Superior temporal gyrus (tissue), 1 donor: ENCODE data around the gene IL22RA1.

Source experiments
- DNase-seq: peaks from one replicate; pipeline ENCODE4 v3.0.0-alpha.2; 2016; ENCODE audit errors: extremely low spot score

Gene IL22RA1

GRCh38 chr1:24098102-24098501 is 44.8 kb downstream of the IL22RA1 start:
- DNase-seq: no peak

DNA sequence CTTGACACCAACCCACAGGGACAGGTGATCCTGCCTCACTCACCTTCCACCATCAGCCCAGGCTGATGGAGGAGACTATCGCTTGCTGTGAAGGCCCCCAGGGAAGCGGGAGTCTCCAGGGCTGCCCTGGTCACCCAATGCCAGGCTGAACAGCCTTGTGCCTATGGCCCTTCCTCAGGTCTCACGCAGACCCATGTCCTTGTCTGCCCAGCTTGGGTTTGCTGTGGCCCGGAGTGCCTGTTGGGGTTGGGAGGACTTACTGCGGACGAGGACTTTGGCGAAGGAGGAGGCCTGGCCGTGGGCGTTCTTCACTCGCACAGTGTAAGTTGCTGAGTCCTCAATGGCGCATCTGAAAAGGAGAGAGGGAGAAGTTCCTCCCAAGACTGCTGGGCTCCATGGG is 45.3 kb downstream of the IL22RA1 start:
- DNase-seq: no peak

GRCh38 chr1:24096739-24097103 is 46.2 kb downstream of the IL22RA1 start:
- no peak for DNase-seq

DNA sequence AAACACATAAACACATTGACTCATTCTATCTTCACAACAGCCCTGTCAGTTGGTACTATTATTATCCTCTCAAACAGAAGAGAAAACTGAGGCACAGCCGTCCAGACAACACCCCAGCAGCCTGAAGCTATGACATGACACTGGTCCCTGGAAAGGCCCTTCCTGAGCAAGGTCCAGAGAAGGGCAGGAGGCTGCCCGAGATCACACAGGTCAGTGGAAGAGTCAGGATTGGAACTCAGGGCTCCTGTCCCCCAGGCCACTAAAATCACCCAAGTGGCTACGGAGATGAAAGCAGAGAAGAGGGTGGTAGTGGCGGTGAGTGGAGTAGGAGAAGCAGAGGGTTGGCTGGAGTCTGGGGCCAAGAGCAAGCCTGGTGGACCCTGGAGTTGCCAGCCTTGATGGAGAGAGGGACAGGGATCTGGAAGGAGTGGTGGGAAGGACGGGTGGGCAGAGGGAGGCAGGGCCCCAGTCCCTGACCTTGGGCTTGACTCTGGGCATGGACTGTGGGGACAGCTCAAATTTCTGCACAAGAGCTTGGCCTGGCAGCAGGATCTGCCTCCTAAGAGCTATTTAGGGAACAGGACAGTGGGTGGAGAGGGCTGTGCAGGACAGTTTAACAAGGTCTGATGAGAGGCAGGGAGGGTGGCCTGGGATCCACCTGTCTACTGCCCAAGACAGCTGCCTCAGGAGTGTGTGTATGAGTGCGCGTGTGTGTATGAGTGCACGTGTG is 46.8 kb downstream of the IL22RA1 start:
- no peak for DNase-seq

DNA sequence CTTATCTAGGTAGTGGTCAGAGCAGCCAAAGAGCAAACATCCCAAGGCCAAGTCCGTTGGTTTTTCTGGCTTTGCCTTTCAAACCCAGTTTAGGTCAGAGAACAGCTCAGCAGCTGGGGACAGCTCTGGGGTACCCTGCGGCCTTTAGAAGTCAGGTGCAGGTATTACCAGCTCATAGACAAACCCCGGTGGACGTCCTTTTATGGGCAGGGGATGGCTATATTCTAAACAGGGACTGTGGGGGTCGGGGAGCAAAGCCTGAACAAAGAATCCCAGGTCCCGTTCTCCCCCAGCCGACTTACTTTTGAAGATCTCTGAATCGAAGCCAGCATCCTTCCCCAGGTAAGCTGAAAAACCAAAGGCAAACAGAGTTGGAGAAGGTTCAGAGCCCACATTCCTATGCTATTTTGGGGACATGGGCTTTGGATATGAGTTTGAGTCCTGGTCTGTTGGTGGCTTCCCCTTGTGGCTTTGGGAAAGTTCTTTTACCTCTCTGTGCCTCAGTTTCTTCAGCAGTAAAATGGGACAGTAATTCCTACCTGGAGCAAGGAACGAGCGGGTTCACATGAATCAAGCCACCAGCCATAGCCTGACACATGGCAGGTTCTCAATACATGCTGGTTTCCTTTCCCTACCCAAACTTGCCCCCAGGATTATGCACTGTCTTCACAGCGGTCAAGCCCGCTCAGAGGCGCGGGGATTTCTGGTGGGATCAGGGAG is 47.6 kb downstream of the IL22RA1 start:
- no peak for DNase-seq

DNA sequence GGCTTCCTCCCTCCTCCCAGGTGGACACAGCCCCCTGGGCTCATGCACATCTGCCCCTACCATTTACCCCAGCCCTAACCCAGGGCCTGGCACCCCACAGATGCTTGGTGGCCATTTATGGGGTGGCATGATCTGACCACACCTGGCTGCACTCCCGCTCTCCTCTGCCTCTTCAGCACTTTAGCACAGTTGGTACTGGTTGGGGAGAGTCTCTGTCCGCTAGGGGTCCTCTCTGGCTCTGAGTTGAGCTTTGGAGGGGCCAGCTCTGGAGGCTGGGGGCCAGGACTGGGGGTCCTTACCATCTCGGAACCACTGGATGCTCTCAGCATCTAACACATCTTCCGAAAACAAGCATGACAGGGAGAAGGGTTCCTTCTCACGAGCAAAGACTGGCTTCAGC is 48.4 kb downstream of the IL22RA1 start:
- DNase-seq: no peak

GRCh38 chr1:24093732-24094131 is 49.2 kb downstream of the IL22RA1 start:
- no peak for DNase-seq

GRCh38 chr1:24092979-24093378 is 50.0 kb downstream of the IL22RA1 start:
- no peak for DNase-seq

- DNase-seq: no peak
These were observed 50.9 kb downstream of the IL22RA1 start for GRCh38 chr1:24091971-24092482.

GRCh38 chr1:24090736-24091135 is 52.2 kb downstream of the IL22RA1 start:
- no peak for DNase-seq

DNA sequence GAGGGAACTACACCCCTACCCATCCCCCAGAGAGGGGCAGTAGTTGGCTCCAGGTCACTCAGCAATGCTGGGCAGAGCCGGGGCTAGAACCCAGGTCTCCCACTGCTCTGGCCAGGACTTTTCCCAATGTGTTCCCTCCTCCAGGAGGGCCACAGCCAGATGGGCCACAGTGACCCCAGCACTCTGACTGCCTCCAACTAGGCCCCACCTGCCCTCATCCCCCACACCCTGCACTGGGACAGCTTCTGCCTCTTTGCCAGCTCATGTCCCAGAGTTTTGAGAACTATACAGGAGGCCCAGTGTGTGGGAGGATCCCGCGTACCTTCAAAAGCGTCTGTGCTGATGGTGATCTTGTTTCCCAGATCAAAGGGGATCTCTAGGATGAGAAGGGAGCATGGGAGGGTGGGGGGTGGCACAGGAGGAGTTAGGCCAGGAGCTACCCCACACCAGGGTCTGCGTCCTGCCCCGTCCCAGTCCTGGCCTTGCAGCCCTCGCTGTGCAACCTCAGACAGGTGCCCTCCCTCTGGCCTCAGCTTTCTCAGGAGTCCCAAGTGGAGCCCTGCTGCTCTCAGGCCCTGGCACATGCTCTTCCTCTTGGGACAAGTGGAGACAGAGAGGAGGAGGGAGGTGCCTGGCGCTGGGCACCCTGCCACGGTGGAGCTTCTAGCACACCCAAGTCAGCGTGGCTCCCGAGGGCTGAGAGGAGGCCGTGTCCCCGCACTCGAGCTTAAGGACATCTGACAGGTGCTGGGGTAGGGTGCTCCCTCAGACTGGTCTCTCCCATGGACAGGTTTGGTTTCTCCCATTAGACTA is 53.0 kb downstream of the IL22RA1 start:
- DNase-seq: no peak

DNA sequence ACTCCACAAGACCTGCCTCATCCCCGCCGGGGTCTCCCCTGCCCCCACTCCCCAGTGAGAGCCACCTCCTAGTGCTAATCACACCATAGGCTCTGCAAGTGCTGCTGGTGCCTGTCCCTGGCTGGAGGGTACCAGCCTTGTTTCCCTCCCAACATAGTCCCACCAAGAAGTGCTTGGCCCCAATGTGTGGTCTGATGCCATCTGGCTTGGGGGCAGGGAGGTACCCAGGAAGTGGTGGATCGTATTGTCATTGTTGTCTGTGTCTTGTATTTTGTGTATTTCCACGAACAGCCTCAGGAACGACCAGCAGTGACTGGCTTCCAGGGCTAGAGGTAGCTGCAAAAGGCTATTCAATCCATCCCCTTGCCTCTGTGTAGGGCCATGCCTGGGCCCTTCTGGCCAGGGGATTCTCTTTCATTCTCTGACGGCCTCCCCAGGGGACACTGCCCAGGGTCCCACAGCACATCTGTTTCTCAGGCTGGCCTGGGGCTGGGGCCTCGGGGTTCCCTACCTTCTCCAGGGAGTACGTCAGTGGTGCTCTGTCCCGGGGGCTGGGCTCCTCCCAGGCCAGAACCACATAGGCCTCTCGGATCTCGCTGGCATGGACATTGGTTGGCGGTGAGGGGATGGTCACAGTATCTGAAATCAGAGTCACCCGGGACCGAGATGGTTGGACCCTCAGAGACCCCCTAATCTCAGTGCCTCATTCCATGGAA is 53.8 kb downstream of the IL22RA1 start:
- DNase-seq: no peak

DNA sequence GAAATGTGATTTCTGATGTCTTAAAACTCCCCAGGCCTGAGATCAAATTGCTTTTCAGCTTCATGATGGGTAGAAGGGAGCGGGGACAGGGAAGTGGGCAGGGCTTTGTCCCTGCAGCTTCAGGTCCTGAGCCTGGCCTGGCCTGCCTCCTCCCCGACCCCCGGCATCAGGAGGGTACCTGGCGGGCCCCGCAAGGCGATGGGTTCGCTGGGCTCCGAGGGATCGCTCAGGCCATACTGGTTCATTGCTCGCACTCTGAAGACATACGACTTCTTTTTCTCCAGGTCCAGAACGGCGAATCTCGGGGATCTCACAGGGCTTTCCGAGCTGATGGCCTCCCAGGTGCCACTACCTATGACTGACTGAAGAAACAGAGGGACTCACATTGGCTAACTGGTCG is 56.5 kb downstream of the IL22RA1 start:
- no peak for DNase-seq

DNA sequence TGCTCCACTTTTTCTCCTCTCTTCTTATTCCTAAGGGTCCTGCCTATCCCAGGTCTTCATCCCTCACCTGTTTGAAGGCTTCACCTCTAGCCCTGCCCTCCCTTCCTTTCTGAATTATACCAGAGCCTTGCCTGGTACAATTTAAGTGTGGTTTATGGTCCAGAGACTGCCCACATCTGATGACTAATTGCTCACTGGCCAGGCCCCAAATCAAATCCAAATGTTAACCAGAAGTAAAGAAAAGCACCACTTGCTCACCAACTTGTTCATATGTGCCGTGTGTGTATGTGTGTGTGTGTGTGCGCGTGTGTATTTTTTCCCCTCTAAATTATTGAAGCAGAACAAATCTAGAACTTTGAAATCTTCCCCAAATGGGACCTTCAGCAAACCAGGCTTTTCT is 57.4 kb downstream of the IL22RA1 start:
- DNase-seq: no peak

GRCh38 chr1:24085007-24085406 is 57.9 kb downstream of the IL22RA1 start:
- no peak for DNase-seq

DNA sequence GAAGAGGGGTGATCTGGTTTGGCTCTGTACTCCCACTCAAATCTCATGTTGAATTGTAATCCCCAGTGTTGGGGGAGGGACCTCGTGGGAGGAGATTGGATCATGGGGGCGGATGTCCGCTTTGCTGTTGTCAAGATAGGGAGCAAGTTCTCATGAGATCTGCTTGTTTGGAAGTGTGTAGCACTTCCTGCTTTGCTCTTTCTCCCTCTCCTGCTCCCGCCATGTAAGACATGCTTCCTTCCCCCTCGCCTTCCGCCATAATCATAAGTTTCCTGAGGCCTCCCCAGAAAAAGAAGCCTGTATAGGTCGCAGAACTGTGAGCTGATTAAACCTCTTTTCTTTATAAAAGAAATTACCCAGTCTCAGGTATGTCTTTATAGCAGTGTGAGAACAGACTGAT is 58.9 kb downstream of the IL22RA1 start:
- DNase-seq: no peak

DNA sequence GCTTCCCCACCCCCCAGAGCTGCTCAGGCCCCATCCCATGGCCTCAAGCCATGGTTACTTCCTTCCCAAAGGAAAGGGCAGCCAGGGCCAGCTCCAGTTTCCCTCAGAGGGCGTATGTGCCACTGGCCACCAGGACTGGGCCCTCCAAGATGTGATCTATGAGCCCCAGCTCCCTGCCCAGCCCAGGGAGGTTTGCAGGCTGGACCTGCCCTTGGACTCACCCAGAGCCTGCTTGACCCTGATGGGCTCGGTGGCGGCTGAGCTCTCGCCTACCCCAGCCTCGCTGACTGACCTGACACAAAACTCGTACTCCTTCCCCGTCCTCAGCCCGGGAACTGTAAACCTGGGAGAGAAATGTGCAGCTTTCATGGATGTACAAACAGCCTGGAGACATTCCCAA is 60.6 kb downstream of the IL22RA1 start:
- DNase-seq: no peak

GRCh38 chr1:24081190-24081589 is 61.8 kb downstream of the IL22RA1 start:
- DNase-seq: no peak

GRCh38 chr1:24080131-24080530 is 62.8 kb downstream of the IL22RA1 start:
- DNase-seq: no peak

GRCh38 chr1:24077278-24077978 is 65.5 kb downstream of the IL22RA1 start:
- no peak for DNase-seq

- DNase-seq: no peak
These were observed 67.0 kb downstream of the IL22RA1 start for GRCh38 chr1:24075946-24076345.

- DNase-seq: no peak
These were observed 67.4 kb downstream of the IL22RA1 start for GRCh38 chr1:24075590-24075854.
